HepG2 (cell line): ENCODE measurements around the gene SEPTIN5. TPM values are rescaled to one million over a fixed set of nuclear protein-coding genes. Genes with fewer than 3 reads are reported as not detected.

Experiments
- ATAC-seq: fragments of 200-7000 bp; cut with Tn5 transposase; 3 replicates; pipeline ENCODE4 v1.9.1; 2020; ENCODE audit warnings: mild to moderate bottlenecking, moderate library complexity
- BruUV-seq: library from RNA; stranded (reverse); fragments of 400-500 nt; replicated peaks from 2 replicates; lab custom pipeline; 2021; lab: Mats Ljungman, UMichigan
- CTCF ChIA-PET: fragments of 300-600 bp; formaldehyde crosslinking; extraction: SDS; loops from one replicate; lab custom pipeline; 2021; ENCODE audit warnings: low total read pairs, inconsistent platforms, low intra/inter-chr PET ratio; lab: Yijun Ruan, JAX
- POLR2A ChIA-PET: fragments of 350-600 bp; sonication (Branson Sonifier 250); formaldehyde crosslinking; loops from one replicate; lab custom pipeline; 2020; ENCODE audit warnings: antibody characterized with exemption, inconsistent platforms; lab: Yijun Ruan, JAX
- DNase-seq: peaks from one replicate; pipeline ENCODE4 v3.0.0-alpha.2; 2015; ENCODE audit warnings: low spot score
- FAIRE-seq: peaks from 3 replicates; lab custom pipeline; 2011; peaks lifted over from hg19 to GRCh38; lab: Jason Lieb, UNC
- H2AFZ ChIP-seq: one replicate; pipeline ENCODE4 v1.6.1; 2011; ENCODE audit warnings: low read length, inconsistent platforms
- H3K27ac ChIP-seq: fragments of 300-600 bp; 3 replicates; pipeline ENCODE4 v1.8.0; 2011; ENCODE audit warnings: mixed run types, mild to moderate bottlenecking, mixed read lengths, low read length, inconsistent platforms; ENCODE audit not compliant: insufficient read depth; ENCODE audit errors: extremely low read length
- H3K27me3 ChIP-seq, 2 experiments: fragments of 200-600 bp in 1 of 2; 2 replicates in 1 of 2; 3 replicates in 1 of 2; pipeline versions ENCODE4 v1.6.0 to v1.8.0; 2011; ENCODE audit warnings: low read length in 2 of 2, mild to moderate bottlenecking in 2 of 2, moderate library complexity in 2 of 2, inconsistent platforms in 1 of 2; ENCODE audit not compliant: insufficient read depth in 2 of 2, control insufficient read depth in 1 of 2
- H3K36me3 ChIP-seq, 2 experiments: fragments of 200-600 bp in 1 of 2; replicated peaks in 1 of 2; 2 replicates in 1 of 2; 3 replicates in 1 of 2; pipeline versions ENCODE4 v1.5.1 to v1.8.0; 2011; ENCODE audit warnings: low read length in 2 of 2, inconsistent platforms in 1 of 2; ENCODE audit not compliant: insufficient read depth in 2 of 2, control insufficient read depth in 1 of 2
- H3K4me1 ChIP-seq: 2 replicates; pipeline ENCODE4 v1.5.1; 2012; ENCODE audit warnings: low read length, inconsistent platforms; ENCODE audit not compliant: insufficient read depth
- H3K4me2 ChIP-seq: 2 replicates; pipeline ENCODE4 v1.6.0; 2011; ENCODE audit warnings: low read depth, low read length, inconsistent platforms
- H3K4me3 ChIP-seq, 3 experiments: fragments of 200-600 bp in 1 of 3; sonication (generic), shearing (Covaris generic) in 1 of 3; replicated peaks in 1 of 3; 2 replicates each; pipeline ENCODE4 v1.5.1; 2011 to 2016; ENCODE audit warnings: low read length in 3 of 3, inconsistent platforms in 2 of 3, low read depth in 2 of 3, mild to moderate bottlenecking in 2 of 3, control low read depth in 1 of 3, mixed read lengths in 1 of 3; ENCODE audit not compliant: insufficient read depth in 1 of 3
- H3K79me2 ChIP-seq: one replicate; pipeline ENCODE4 v1.6.1; 2011; ENCODE audit warnings: low read length, inconsistent platforms; ENCODE audit not compliant: insufficient read depth
- H3K9ac ChIP-seq: 2 replicates; pipeline ENCODE4 v1.6.0; 2011; ENCODE audit warnings: mild to moderate bottlenecking, low read depth, low read length, inconsistent platforms; ENCODE audit not compliant: insufficient read depth
- H3K9me3 ChIP-seq: 2 replicates; pipeline ENCODE4 v1.5.1; 2012; ENCODE audit warnings: mild to moderate bottlenecking, low read length
- H4K20me1 ChIP-seq: 2 replicates; pipeline ENCODE4 v1.6.0; 2011; ENCODE audit warnings: inconsistent platforms, mild to moderate bottlenecking, low read length, moderate library complexity; ENCODE audit not compliant: insufficient read depth
- AGO1 ChIP-seq: fragments of 200-400 bp; formaldehyde crosslinking; IDR thresholded peaks from 2 replicates; pipeline ENCODE4 v1.6.1; 2017; ENCODE audit warnings: mild to moderate bottlenecking, low read depth, low read length, moderate library complexity; ENCODE audit not compliant: poor library complexity, severe bottlenecking
- ATF4 ChIP-seq, 2 experiments: fragments of 450-650 bp in 1 of 2; sonication (generic) in 1 of 2; formaldehyde crosslinking; IDR thresholded peaks; 2 replicates each; pipeline versions ENCODE4 v1.5.0 to v1.8.0; 2020 to 2022; ENCODE audit warnings: mild to moderate bottlenecking in 1 of 2, missing genetic modification reagents in 1 of 2
- BATF2 ChIP-seq: sonication (generic); formaldehyde crosslinking; IDR thresholded peaks from 2 replicates; pipeline ENCODE4 v1.8.0; 2022; ENCODE audit warnings: mild to moderate bottlenecking, missing genetic modification reagents, moderate library complexity
- MYC ChIP-seq: sonication (generic); formaldehyde crosslinking; IDR thresholded peaks from 2 replicates; pipeline ENCODE4 v1.9.0; 2021; ENCODE audit warnings: missing genetic modification reagents, borderline replicate concordance
- NFE2 ChIP-seq: sonication (generic); formaldehyde crosslinking; IDR thresholded peaks from 2 replicates; pipeline ENCODE4 v1.4.0; 2020; ENCODE audit warnings: missing genetic modification reagents
- NFYC ChIP-seq: IDR thresholded peaks from 2 replicates; pipeline ENCODE4 v1.6.1; 2016; ENCODE audit warnings: missing genetic modification reagents, missing compliant biosample characterization
- PREB ChIP-seq: sonication (generic); formaldehyde crosslinking; IDR thresholded peaks from 2 replicates; pipeline ENCODE4 v1.4.0; 2020; ENCODE audit warnings: missing genetic modification reagents
- TBX2 ChIP-seq: sonication (generic); formaldehyde crosslinking; IDR thresholded peaks from 2 replicates; pipeline ENCODE4 v1.5.0; 2020; ENCODE audit warnings: missing genetic modification reagents, mild to moderate bottlenecking, borderline replicate concordance
- TCF7 ChIP-seq: sonication (generic); IDR thresholded peaks from 2 replicates; pipeline ENCODE4 v1.6.1; 2016; ENCODE audit warnings: antibody characterized with exemption, low read depth
- ZNF281 ChIP-seq: sonication (generic); formaldehyde crosslinking; IDR thresholded peaks from 2 replicates; pipeline ENCODE4 v1.4.0; 2020; ENCODE audit warnings: missing genetic modification reagents, borderline replicate concordance
- ZNF282 ChIP-seq: fragments of 450-650 bp; IDR thresholded peaks from 2 replicates; pipeline ENCODE4 v1.6.1; 2018; ENCODE audit not compliant: partially characterized antibody
- ZNF564 ChIP-seq: sonication (generic); formaldehyde crosslinking; IDR thresholded peaks from 2 replicates; pipeline ENCODE4 v1.8.1; 2023; ENCODE audit warnings: mild to moderate bottlenecking, missing genetic modification reagents
- ZNF781 ChIP-seq: sonication (generic); formaldehyde crosslinking; IDR thresholded peaks from 2 replicates; pipeline ENCODE4 v1.5.1; 2020; ENCODE audit warnings: borderline replicate concordance, mild to moderate bottlenecking, missing genetic modification reagents; ENCODE audit errors: not compliant biosample characterization
- WGBS: methylation state at CpG from one replicate; pipeline ENCODE4 v1.1.6; 2017; ENCODE audit warnings: low lambda C conversion rate; 5-methylcytosine and 5-hydroxymethylcytosine counted together
- in situ Hi-C: cut with HindIII; loops from 2 replicates; pipeline ENCODE4 v1.10.0; 2017; ENCODE audit warnings: low pct_unique_long_range_greater_than_20kb; ENCODE audit not compliant: extremely low pct_ligation_motif_present
- intact Hi-C: fragments of 100-400 bp; cut with micrococcal nuclease; formaldehyde crosslinking; loops from one replicate; pipeline ENCODE4 v1.10.0; 2022; ENCODE audit not compliant: unreplicated experiment
- polyA plus RNA-seq, 8 experiments: library from polyadenylated mRNA; depleted of rRNA in 3 of 8; stranded (reverse) in 7 of 8; unstranded in 1 of 8; fragments of >200 nt; fragmentation: Illumina TruSeq in 4 of 8; extraction: Trizol in 4 of 8; gene quantifications; 2 replicates each; pipeline versions ENCODE4 v1.2.1 to v1.2.3, GENCODE V29; 2011 to 2016; ENCODE audit warnings: low read depth in 4 of 8, missing spikeins in 1 of 8, mixed read lengths in 1 of 8; ENCODE audit not compliant: insufficient read depth in 1 of 8
- total RNA-seq, 5 experiments: library from RNA; depleted of rRNA; stranded (reverse); fragments of >200 nt; fragmentation: Illumina TruSeq; extraction: Trizol; gene quantifications; 2 replicates each; pipeline ENCODE4 v1.2.3, GENCODE V29; 2016; ENCODE audit warnings: low read depth in 1 of 5

Gene SEPTIN5
- total and polyA plus RNA-seq, 2 of the 13 experiments (the other 11 are each of a cell fraction or from before 2014, with no cell fraction given): 0.33 TPM; not detected in 1

GRCh38 chr22:19744350-19745006, 30.2 kb downstream of the SEPTIN5 start (continued):
- no peak for TF ChIP-seq ZNF281 (CRISPR knock-in tag)
- no peak for TF ChIP-seq PREB (CRISPR knock-in tag)

- H4K20me1 ChIP-seq: no peaks in the 10 kb centered on the region
- H3K79me2 ChIP-seq: no peaks in the 10 kb centered on the region
- no peak overlapping the region for H2AFZ ChIP-seq
- no peak overlapping the region for H3K4me2 ChIP-seq
- no peak overlapping the region for H3K27ac ChIP-seq
- H3K4me1 ChIP-seq: no peaks in the 10 kb centered on the region
- intact Hi-C loops (no loop called here), in situ Hi-C loops (no loop called here)
- ATAC-seq (no peak), FAIRE-seq (no peak), DNase-seq (no peak)
- H3K9ac ChIP-seq: no peak overlapping the region
- CTCF ChIA-PET: no interaction called here
- H3K9me3 ChIP-seq: no peaks in the 10 kb centered on the region
- peaks cover 22 to 95% of the 10 kb centered on the region in 2 experiments for H3K27me3 ChIP-seq
- no peak overlapping the region for H3K4me3 ChIP-seq
- BruUV-seq: no TSS peak
- no peaks in the 10 kb centered on the region for H3K36me3 ChIP-seq
- WGBS: 15% methylated on average over 5 of the region's 24 CpGs
- POLR2A ChIA-PET: no interaction called here
- TF ChIP-seq TBX2 (CRISPR knock-in tag): no peak
- no peak for TF ChIP-seq ATF4 (CRISPR knock-in tag; IDR thresholded peaks at IDR 0.05)
- no peak for TF ChIP-seq ZNF282
- no peak for TF ChIP-seq ZNF781 (CRISPR knock-in tag)
- no peak for TF ChIP-seq TCF7
- TF ChIP-seq NFYC (CRISPR knock-in tag): no peak
- no peak for TF ChIP-seq BATF2 (CRISPR knock-in tag)
- no peak for TF ChIP-seq AGO1
- TF ChIP-seq MYC: no peak
- no peak for TF ChIP-seq NFE2 (CRISPR knock-in tag)
- TF ChIP-seq ZNF564 (CRISPR knock-in tag): no peak
These were observed 31.1 kb downstream of the SEPTIN5 start for GRCh38 chr22:19745155-19746101.
